ENCODE data around the gene PLOD1. TPM values are rescaled to one million over a fixed set of nuclear protein-coding genes. Genes with fewer than 3 reads are reported as not detected.

The PLOD1 gene
- total RNA-seq, 1 donor from 2014 or later = 113 TPM

- no peaks in the 10 kb centered on the region for H3K36me3 Mint-ChIP-seq (ENCODE audit: unreplicated experiment)
- no peak overlapping the region for H3K27ac Mint-ChIP-seq (ENCODE audit: unreplicated experiment)
- peaks cover 3% of the 10 kb centered on the region for H3K27me3 Mint-ChIP-seq (ENCODE audit: unreplicated experiment)
- no peak for TF ChIP-seq CTCF (IDR thresholded peaks at IDR 0.05; ENCODE audit: partially characterized antibody, unreplicated experiment)
- peaks cover 1% of the 10 kb centered on the region for H3K9me3 Mint-ChIP-seq (ENCODE audit: unreplicated experiment)
- DNase-seq = no peak
- no peaks in the 10 kb centered on the region for H3K4me1 Mint-ChIP-seq (ENCODE audit: low read depth, unreplicated experiment)
- H3K4me3 Mint-ChIP-seq (ENCODE audit: unreplicated experiment) = no peak overlapping the region
Observed at GRCh38 chr1:11970441-11971185, 36.1 kb downstream of the PLOD1 start.

GRCh38 chr1:11977625-11978024, 43.1 kb downstream of the PLOD1 start:
- TF ChIP-seq CTCF (IDR thresholded peaks at IDR 0.05; ENCODE audit: partially characterized antibody, unreplicated experiment) = no peak
- Mint-ChIP-seq H3K27ac (ENCODE audit: unreplicated experiment) (no peak overlapping the region), H3K27me3 (ENCODE audit: unreplicated experiment) (peaks cover 4% of the 10 kb centered on the region), H3K4me1 (ENCODE audit: low read depth, unreplicated experiment) (peaks cover 11% of the 10 kb centered on the region), H3K36me3 (ENCODE audit: unreplicated experiment) (no peaks in the 10 kb centered on the region), H3K4me3 (ENCODE audit: unreplicated experiment) (no peak overlapping the region), H3K9me3 (ENCODE audit: unreplicated experiment) (no peaks in the 10 kb centered on the region)
- no peak for DNase-seq

GRCh38 chr1:11978301-11978700, 43.8 kb downstream of the PLOD1 start:
- Mint-ChIP-seq H3K27me3 (ENCODE audit: unreplicated experiment) (peaks cover 4% of the 10 kb centered on the region), H3K27ac (ENCODE audit: unreplicated experiment) (no peak overlapping the region), H3K4me1 (ENCODE audit: low read depth, unreplicated experiment) (peaks cover 11% of the 10 kb centered on the region), H3K4me3 (ENCODE audit: unreplicated experiment) (no peak overlapping the region), H3K36me3 (ENCODE audit: unreplicated experiment) (no peaks in the 10 kb centered on the region), H3K9me3 (ENCODE audit: unreplicated experiment) (no peaks in the 10 kb centered on the region)
- TF ChIP-seq CTCF (IDR thresholded peaks at IDR 0.05; ENCODE audit: partially characterized antibody, unreplicated experiment) = no peak
- DNase-seq = no peak

GRCh38 chr1:11979028-11979850, 44.7 kb downstream of the PLOD1 start:
- no peak for TF ChIP-seq CTCF (IDR thresholded peaks at IDR 0.05; ENCODE audit: partially characterized antibody, unreplicated experiment)
- H3K4me3 Mint-ChIP-seq (ENCODE audit: unreplicated experiment) = peak overlapping the region; percentile 81
- no peaks in the 10 kb centered on the region for H3K9me3 Mint-ChIP-seq (ENCODE audit: unreplicated experiment)
- DNase-seq = peak; percentile 34
- peak overlapping the region; percentile 83 for H3K27ac Mint-ChIP-seq (ENCODE audit: unreplicated experiment)
- H3K27me3 Mint-ChIP-seq (ENCODE audit: unreplicated experiment) = peaks cover 4% of the 10 kb centered on the region
- H3K4me1 Mint-ChIP-seq (ENCODE audit: low read depth, unreplicated experiment) = peaks cover 11% of the 10 kb centered on the region
- H3K36me3 Mint-ChIP-seq (ENCODE audit: unreplicated experiment) = no peaks in the 10 kb centered on the region

Data from glutamatergic neuron (in vitro differentiated cells).